Ascending aorta (tissue), 2 donors: ENCODE data around the gene VEZT. TPM values are rescaled to one million over a fixed set of nuclear protein-coding genes. Genes with fewer than 3 reads are reported as not detected.

Experiments used
- DNase-seq, 2 donors: peaks; one replicate each; pipeline ENCODE4 v3.0.0-alpha.2; 2019; ENCODE audit warnings: low spot score in 2 of 2
- H3K27ac ChIP-seq, 2 donors: fragments of 200-600 bp; sonication (generic); one replicate each; pipeline ENCODE4 v1.5.1; 2016 to 2017; ENCODE audit warnings: mild to moderate bottlenecking in 1 of 2
- H3K27me3 ChIP-seq: fragments of 200-600 bp; sonication (generic); one replicate; pipeline ENCODE4 v1.5.1; 2017
- H3K36me3 ChIP-seq, 2 donors: fragments of 200-600 bp; sonication (generic); one replicate each; pipeline ENCODE4 v1.5.1; 2016
- H3K4me1 ChIP-seq, 2 donors: fragments of 200-600 bp; sonication (generic); one replicate each; pipeline ENCODE4 v1.5.1; 2016 to 2017; ENCODE audit warnings: mild to moderate bottlenecking in 1 of 2
- H3K4me3 ChIP-seq, 2 donors: fragments of 200-600 bp; sonication (generic); one replicate each; pipeline ENCODE4 v1.5.1; 2016 to 2017; ENCODE audit warnings: mild to moderate bottlenecking in 1 of 2
- H3K9me3 ChIP-seq, 2 donors: fragments of 200-600 bp; sonication (generic); one replicate each; pipeline ENCODE4 v1.5.1; 2016
- CTCF ChIP-seq, 3 experiments: fragments of 200-600 bp in 2 of 3; fragments of 450-650 bp in 1 of 3; sonication (generic) in 2 of 3; IDR thresholded peaks; one replicate each; pipeline ENCODE4 v1.5.1; 2016 to 2019; ENCODE audit warnings: antibody characterized with exemption in 3 of 3, mild to moderate bottlenecking in 1 of 3, moderate library complexity in 1 of 3
- intact Hi-C: fragments of 100-400 bp; cut with DNase I; formaldehyde crosslinking; loops from one replicate; pipeline ENCODE4 v1.15.1; 2023
- total RNA-seq: library from RNA; depleted of rRNA; stranded (reverse); fragments of >200 nt; gene quantifications from one replicate; pipeline ENCODE4 v1.1.0, GENCODE V29; 2016

VEZT gene
- total RNA-seq, 1 donor from 2014 or later: 141 TPM

- Histone ChIP-seq H3K27ac (no peak overlapping the region), H3K36me3 (no peaks in the 10 kb centered on the region), H3K9me3 (no peaks in the 10 kb centered on the region), H3K27me3 (no peaks in the 10 kb centered on the region), H3K4me3 (no peak overlapping the region), H3K4me1 (peaks cover 9 to 37% of the 10 kb centered on the region in 2 donors)
- no peak for DNase-seq
- TF ChIP-seq CTCF (IDR thresholded peaks at IDR 0.05): no peak
- intact Hi-C loops: no loop called here
Measured at GRCh38 chr12:95201056-95201670, 16.4 kb upstream of the VEZT start.

- no peak for DNase-seq
- intact Hi-C loops: no loop called here
- no peak overlapping the region for H3K4me3 ChIP-seq
- H3K4me1 ChIP-seq: peaks cover 10 to 39% of the 10 kb centered on the region in 2 donors
- H3K9me3 ChIP-seq: no peaks in the 10 kb centered on the region
- H3K27ac ChIP-seq: peak overlapping the region; percentile 66 to 72
- no peaks in the 10 kb centered on the region for H3K36me3 ChIP-seq
- no peak for TF ChIP-seq CTCF (IDR thresholded peaks at IDR 0.05)
- no peaks in the 10 kb centered on the region for H3K27me3 ChIP-seq
Measured at GRCh38 chr12:95202691-95203486, 14.7 kb upstream of the VEZT start.

GRCh38 chr12:95203487-95204030, 14.0 kb upstream of the VEZT start:
- no peak for TF ChIP-seq CTCF (IDR thresholded peaks at IDR 0.05)
- Histone ChIP-seq H3K4me3 (no peak overlapping the region), H3K4me1 (peaks cover 10 to 39% of the 10 kb centered on the region in 2 donors), H3K27me3 (no peaks in the 10 kb centered on the region), H3K27ac (peak overlapping the region; percentile 66 to 72), H3K9me3 (no peaks in the 10 kb centered on the region), H3K36me3 (no peaks in the 10 kb centered on the region)
- intact Hi-C loops: loop anchor here (2.0 kb wide), 1 partner anchor 15 kb away; no protein-coding TSS in a partner anchor
- no peak for DNase-seq

- peaks cover 10 to 39% of the 10 kb centered on the region in 2 donors for H3K4me1 ChIP-seq
- H3K36me3 ChIP-seq: no peaks in the 10 kb centered on the region
- H3K4me3 ChIP-seq: no peak overlapping the region
- peak overlapping the region; percentile 66 to 72 for H3K27ac ChIP-seq
- peak; percentile 18 to 74 for DNase-seq
- H3K9me3 ChIP-seq: no peaks in the 10 kb centered on the region
- no peaks in the 10 kb centered on the region for H3K27me3 ChIP-seq
- intact Hi-C loops: loop anchor here (2.0 kb wide), 1 partner anchor 14 kb away; no protein-coding TSS in a partner anchor
- TF ChIP-seq CTCF (IDR thresholded peaks at IDR 0.05): no peak
Measured at GRCh38 chr12:95204141-95204866, 13.3 kb upstream of the VEZT start.

GRCh38 chr12:95205016-95205624, 12.5 kb upstream of the VEZT start:
- no peaks in the 10 kb centered on the region for H3K27me3 ChIP-seq
- H3K36me3 ChIP-seq: no peaks in the 10 kb centered on the region
- H3K4me3 ChIP-seq: peak overlapping the region in 1 of 2 donors; percentile 8
- TF ChIP-seq CTCF (IDR thresholded peaks at IDR 0.05): no peak
- H3K9me3 ChIP-seq: no peaks in the 10 kb centered on the region
- H3K27ac ChIP-seq: peak overlapping the region; percentile 66 to 72
- no peak for DNase-seq
- H3K4me1 ChIP-seq: peaks cover 10 to 39% of the 10 kb centered on the region in 2 donors
- intact Hi-C loops: loop anchor here (2.0 kb wide), 1 partner anchor 14 kb away; no protein-coding TSS in a partner anchor
